Coronary artery (tissue), 2 donors: Measurements from ENCODE around the gene KIF26B.
"Not testable (repeated sequence)": the region's sequence is repeated elsewhere in the genome, so short reads cannot be mapped to it uniquely, and the experiment has no call there.

Experiments used
- DNase-seq: peaks from one replicate; pipeline ENCODE4 v3.0.0-alpha.2; 2017; ENCODE audit warnings: low spot score
- H3K27ac ChIP-seq, 2 donors: fragments of 200-600 bp; sonication (generic); one replicate each; pipeline ENCODE4 v1.5.1; 2016 to 2019
- H3K4me3 ChIP-seq: fragments of 200-600 bp; sonication (generic); 2 replicates; pipeline ENCODE4 v1.5.1; 2016; ENCODE audit warnings: mild to moderate bottlenecking, moderate library complexity
- TF ChIP-seq, protein P1 (sequence below): fragments of 200-600 bp; sonication (generic); IDR thresholded peaks from one replicate; pipeline ENCODE4 v1.5.1; 2019; ENCODE audit warnings: antibody characterized with exemption

KIF26B gene

DNA sequence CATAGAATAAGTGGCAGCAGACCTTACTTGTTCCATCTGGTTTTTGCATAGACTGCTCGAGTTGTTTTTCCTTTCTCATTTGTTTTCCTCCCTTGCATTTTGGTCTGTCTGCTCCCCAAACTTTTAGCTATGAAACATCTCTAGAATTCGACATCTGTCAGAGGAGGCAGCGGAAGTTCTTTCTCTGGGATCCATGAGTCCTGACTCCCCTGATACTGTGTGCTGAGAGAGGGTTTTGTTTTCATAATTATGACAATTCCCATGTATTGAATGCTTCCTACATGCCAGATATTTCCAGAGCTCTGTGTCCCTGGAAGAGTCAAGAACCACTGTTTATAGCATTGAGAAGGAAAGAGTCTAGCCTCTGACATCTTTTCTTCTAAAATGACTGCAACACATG lies 172.6 kb downstream of the KIF26B start:
- TF ChIP-seq, protein P1, sequence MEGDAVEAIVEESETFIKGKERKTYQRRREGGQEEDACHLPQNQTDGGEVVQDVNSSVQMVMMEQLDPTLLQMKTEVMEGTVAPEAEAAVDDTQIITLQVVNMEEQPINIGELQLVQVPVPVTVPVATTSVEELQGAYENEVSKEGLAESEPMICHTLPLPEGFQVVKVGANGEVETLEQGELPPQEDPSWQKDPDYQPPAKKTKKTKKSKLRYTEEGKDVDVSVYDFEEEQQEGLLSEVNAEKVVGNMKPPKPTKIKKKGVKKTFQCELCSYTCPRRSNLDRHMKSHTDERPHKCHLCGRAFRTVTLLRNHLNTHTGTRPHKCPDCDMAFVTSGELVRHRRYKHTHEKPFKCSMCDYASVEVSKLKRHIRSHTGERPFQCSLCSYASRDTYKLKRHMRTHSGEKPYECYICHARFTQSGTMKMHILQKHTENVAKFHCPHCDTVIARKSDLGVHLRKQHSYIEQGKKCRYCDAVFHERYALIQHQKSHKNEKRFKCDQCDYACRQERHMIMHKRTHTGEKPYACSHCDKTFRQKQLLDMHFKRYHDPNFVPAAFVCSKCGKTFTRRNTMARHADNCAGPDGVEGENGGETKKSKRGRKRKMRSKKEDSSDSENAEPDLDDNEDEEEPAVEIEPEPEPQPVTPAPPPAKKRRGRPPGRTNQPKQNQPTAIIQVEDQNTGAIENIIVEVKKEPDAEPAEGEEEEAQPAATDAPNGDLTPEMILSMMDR, result no peak
- no peak overlapping the region for H3K27ac ChIP-seq
- H3K4me3 ChIP-seq, result no peak overlapping the region
- no peak for DNase-seq

DNA sequence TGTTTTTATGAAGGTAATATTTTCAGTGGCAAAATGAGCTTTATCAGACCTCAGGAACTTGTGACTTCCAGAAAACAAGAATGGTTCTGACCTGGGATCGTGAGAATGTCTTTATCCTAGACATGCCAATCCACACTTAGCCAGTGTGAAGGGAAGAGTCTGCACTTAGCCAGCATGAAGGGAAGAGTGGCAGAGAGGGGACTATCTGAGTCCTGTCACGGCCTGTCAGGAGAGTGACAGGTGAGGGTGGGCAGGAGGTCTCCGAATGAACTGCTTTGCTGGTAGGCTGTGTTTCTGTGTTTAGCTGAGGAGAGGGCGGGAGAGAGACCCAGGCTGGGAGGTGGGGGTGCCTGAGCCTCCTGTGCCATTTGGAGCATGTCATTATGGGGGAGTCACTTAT lies 173.1 kb downstream of the KIF26B start:
- TF ChIP-seq, protein P1, result no peak
- H3K27ac ChIP-seq, result no peak overlapping the region
- DNase-seq, result no peak
- H3K4me3 ChIP-seq, result no peak overlapping the region

GRCh38 chr1:245330951-245331350 lies 176.2 kb downstream of the KIF26B start:
- no peak overlapping the region for H3K4me3 ChIP-seq
- no peak for DNase-seq
- H3K27ac ChIP-seq, result no peak overlapping the region
- TF ChIP-seq, protein P1, result no peak

DNA sequence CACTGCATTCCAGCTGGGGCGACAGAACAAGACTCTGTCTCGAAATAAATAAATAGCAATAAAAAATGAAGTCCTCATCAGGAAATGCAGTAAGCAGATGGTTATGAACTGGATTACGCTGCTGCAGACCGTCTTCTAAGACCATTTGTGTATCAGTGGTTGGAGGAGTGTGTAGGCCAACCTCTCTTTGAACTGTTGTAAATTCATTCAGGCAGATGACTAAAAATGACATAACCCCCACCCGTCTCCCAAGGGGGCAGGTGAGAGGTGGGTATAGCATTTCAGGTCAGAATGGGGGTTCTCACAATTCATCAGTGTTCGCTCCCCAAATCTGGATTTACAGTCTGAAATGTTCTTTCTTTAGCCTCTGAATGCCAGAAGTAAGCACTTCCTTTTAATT lies 177.3 kb downstream of the KIF26B start:
- DNase-seq, result no peak
- no peak overlapping the region for H3K27ac ChIP-seq
- TF ChIP-seq, protein P1, result no peak
- H3K4me3 ChIP-seq, result no peak overlapping the region

- TF ChIP-seq, protein P1, result no peak
- no peak overlapping the region for H3K27ac ChIP-seq
- no peak overlapping the region for H3K4me3 ChIP-seq
- DNase-seq, result no peak
Measured at GRCh38 chr1:245332513-245332912, 177.7 kb downstream of the KIF26B start.

DNA sequence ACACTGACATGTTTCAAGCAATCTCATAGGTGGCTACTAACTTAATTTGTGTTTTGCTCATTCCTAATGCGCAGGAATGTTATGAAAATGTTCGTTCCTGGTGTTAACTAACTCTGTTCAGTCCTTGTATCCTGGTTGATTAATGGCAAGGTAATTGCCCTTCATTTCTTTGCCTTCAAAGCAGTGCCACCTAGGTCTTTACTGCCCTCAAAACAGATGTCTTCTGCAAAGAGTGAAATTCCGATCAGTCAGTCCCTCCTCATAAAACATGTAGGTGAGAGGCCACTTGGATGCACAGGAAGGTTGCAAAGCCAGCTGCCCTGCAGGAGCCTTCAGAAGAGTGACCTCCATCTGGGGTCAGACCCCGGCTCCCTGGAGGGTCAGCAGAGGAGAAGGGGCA lies 179.4 kb downstream of the KIF26B start:
- Histone ChIP-seq H3K27ac (no peak overlapping the region), H3K4me3 (no peak overlapping the region)
- DNase-seq, result no peak
- TF ChIP-seq, protein P1, result no peak

DNA sequence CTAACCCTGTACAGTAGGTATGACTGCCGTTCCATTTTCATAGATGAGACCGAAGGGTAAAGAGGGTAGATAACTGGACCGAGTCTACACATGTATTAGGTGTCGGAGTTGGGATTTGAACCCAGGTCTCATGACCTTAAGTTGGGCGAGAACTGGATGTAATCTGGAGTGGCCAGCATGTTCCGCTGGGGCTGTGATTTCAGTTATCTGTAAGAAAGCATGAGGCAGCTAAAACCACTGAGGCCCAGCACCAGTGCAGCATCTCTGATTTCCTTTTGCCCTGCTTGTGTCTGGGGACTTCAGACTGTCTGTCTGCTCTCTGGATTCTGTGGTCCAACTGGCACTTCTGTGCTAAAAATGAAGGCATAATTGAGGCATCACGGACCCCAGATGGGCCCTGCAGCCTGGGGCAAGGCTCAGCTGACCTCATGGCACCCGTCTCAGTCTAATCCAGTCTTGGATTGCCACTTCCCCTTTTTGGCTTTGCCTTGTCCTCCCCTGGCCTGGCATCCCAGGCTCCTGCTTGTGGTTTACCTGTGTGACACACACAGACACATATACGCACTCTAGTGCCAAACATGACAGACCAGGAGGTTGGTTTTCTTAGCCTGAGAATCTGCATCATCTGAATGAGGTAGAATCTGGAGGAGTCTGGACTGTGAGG lies 180.2 kb downstream of the KIF26B start:
- TF ChIP-seq, protein P1, result no peak
- no peak for DNase-seq
- Histone ChIP-seq H3K4me3 (no peak overlapping the region), H3K27ac (no peak overlapping the region)

- DNase-seq, H3K27ac ChIP-seq, H3K4me3 ChIP-seq: not testable (repeated sequence)
Measured at GRCh38 chr1:245335684-245336083, 180.9 kb downstream of the KIF26B start.
